ENCODE data around the gene GPX4.

DNA sequence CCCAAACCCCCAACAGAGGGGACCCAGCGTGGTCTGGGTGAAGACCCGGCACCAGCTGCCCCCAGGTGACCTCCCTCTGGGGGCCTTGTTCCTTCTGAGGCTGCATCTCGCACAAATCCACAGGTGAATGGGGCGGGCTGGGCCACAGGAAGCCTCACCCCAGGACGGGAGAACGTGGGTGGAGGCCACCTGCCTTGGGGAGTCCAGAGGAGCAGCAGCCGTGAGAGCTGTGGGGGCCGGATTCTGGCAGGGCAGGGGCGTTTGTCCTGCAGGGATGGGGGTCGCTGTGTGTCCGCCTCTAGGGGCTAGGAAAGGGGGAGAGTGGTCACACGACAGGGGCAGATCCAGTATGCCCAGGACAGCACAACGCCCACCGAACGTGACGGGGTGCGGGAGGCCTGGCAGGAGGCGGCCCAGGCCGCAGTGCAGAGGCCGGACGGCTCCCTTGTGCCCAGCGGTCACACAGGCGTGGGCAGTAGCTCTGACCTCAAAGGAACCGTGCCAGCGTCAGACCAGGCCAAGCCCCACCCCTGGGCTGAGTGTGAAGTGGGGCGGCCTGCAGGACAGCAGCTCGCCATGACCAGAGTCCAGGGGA lies 15.3 kb upstream of the GPX4 start:
- TF ChIP-seq CTCF (IDR thresholded peaks at IDR 0.05) (no peak), POLR2A (IDR thresholded peaks at IDR 0.05) (peak in 1 of 4 donors; percentile 29)
